ENCODE measurements around the gene RBM17.

DNA sequence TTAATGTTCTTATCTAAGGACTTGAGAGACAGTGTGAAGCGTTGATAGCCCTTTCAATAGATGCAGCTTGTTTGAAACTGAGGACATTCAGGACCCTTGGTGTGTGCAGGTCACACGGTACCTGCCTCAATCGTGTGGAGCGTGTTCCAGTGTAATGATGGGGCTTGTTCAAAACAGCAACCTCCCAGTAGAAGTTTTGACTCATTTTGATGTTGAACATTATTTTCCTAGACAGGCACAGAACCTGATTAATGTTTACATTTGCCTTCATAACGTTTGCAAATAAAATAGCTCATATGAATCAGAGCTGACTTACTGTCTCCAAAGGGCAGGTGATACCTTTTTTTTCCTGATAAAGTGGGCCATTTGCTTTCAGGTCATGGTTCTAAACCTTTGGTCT lies 21.3 kb downstream of the RBM17 start:
- TF ChIP-seq ZNF274 (IDR thresholded peaks at IDR 0.05; ENCODE audit: low read depth, low read length) (no peak), YY1 (IDR thresholded peaks at IDR 0.05; ENCODE audit: insufficient read depth, insufficient read length) (no peak), SUZ12 (IDR thresholded peaks at IDR 0.05; ENCODE audit: extremely low read depth, insufficient read depth, insufficient read length) (no peak)

All from NT2/D1 (cell line).